Activated T-helper 9 cell treated with anti-CD3 and anti-CD28 coated beads, Interleukin-2, amount 50 U/mL, for 16 hours (primary cell): ENCODE results near the gene SHH.

ENCODE experiments used
- DNase-seq: peaks from one replicate; pipeline ENCODE4 v3.0.0-alpha.2; 2020; ENCODE audit warnings: low read depth

Gene SHH

DNA sequence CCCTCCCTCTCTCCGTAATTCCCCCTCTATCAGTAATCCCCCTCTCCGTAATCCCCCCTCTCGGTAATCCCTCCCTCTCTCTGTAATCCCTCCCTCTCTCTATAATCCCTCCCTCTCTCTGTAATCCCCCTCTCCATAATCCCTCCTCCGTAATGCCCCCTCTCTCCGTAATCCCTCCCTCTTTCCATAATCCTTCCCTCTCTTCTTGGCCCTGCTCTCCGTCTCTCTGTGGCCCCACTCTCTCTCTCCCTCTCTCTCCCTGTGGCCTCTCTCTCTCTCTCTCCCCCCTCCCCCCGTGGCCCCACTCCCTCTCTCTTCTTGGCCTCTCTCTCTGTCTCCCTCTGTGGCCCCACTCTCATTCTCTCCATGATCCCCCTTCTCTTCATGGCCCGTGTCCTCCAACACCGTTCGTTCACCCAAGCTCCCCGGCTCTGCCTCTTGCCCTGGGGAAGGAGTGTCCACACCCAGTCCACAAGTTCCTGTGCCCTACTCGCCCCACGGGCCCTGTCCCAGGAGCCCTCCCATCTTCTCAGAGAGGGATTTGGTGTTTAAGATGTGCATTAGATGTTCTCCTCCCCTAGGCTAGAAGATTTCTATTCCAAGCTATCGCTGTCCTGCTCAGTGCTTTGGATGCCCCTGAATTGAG lies 19.8 kb downstream of the SHH start:
- DNase-seq = no peak

DNA sequence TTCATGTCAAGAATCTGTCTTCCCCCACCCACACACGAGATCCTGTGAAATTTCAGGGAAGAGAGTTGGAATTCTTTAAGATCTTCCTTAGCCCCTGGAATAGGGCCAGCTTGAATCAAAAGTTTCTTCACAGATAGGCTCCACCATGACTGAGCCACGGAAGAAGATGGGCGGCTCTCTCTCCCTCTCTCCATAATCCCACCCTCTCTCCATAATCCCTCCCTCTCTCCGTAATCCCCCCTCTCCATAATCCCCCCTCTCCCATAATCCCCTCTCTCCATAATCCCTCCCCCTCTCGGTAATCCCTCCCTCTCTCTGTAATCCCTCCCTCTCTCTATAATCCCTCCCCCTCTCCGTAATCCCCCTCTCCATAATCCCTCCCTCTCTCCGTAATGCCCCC lies 20.4 kb downstream of the SHH start:
- DNase-seq = no peak

DNA sequence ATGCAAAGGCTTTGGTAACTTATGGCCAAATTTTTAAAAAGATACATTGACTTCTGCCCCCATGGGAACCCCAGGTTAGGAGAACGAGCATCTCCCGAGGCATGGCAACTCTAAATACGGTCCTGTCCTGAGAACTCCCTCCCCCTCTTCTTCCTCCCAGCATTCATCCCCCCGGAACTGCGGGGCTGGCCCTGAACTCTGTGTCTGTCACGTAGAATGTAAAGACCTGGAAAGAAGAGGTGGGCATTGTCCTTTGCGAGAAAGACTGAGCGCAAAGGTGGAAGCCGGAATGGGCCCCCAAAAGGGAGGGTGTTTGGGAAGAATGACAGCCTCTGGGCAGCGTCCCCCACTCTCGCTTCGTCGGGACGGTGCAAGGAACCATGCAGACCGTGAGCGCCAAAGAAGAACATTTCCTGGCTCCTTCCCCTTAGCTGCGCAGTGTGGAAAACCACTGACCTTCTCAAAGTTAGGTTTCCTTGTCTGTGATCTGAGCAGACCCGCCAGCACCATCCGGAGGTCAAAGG lies 21.0 kb downstream of the SHH start:
- no peak for DNase-seq

DNA sequence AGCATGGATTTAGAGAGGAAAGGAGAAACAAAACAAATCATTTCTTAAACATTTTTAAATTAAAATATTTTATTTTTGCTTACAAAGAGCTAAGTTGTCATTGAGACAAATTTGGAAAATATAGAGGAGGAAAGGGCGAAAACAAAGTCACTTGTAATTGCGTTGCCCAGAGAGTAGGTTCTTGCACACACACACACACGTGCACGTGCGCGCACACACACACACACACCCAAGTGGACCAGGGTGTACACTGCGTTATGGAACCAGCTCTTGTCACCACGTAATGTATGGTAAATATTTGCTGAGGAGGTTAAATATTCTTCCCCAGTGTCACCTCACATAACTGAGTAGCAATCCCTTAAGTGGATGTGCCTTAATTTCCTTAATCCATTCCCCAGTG lies 21.6 kb downstream of the SHH start:
- DNase-seq = no peak

DNA sequence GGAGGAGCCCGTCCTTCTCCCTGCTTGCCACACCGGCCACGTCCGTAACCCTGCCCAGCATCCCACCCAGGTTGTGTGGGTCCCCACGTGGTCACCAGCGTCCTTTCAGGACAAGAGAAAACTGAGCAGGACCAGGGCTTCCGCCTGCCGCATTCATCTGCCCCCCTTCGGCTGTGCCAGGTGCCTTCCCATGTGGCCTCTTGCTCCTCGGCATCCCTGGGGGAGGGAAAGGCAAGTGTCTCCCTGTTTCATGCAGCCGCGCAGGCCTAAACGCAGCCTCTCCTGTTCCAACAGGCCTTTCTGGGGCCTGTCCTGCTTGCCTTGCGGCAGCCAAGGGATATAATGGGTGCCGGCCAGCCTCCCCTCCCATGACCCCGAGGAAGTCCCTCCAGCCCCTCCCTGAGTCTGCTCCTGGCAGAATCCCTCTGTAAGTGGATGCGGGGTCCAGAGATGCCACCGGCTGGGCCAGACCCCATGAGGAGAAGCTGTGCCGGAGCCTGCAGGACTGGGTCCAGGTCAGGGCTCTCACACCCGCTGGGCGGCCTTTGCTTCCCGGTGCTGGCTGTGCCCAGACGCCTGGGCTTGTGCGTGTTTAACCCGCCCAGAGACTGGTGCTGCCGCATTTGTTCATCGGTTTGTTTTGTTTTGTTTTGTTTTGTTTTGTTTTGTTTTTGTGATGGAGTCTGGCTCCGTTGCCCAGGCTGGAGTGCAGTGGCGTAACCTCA lies 23.1 kb downstream of the SHH start:
- DNase-seq = no peak

DNA sequence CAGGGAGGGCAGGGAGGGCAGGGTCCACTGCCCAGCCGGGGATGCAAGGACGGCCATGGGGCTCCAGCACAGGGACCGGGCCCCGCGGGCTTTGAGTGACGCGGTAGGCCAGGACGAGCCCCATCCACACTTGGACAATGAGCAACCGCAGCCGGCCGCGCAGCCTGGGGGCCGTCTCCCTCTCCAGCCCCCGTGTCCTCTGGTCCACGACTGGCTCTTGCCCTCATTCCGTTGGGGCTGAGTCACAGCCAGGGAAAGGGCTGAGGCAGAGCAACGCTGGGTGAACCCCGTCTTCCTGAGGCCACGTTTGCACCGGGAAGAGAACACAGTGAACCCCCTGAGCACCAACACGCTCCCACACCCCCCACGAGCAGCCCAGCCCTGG lies 23.7 kb downstream of the SHH start:
- no peak for DNase-seq

DNA sequence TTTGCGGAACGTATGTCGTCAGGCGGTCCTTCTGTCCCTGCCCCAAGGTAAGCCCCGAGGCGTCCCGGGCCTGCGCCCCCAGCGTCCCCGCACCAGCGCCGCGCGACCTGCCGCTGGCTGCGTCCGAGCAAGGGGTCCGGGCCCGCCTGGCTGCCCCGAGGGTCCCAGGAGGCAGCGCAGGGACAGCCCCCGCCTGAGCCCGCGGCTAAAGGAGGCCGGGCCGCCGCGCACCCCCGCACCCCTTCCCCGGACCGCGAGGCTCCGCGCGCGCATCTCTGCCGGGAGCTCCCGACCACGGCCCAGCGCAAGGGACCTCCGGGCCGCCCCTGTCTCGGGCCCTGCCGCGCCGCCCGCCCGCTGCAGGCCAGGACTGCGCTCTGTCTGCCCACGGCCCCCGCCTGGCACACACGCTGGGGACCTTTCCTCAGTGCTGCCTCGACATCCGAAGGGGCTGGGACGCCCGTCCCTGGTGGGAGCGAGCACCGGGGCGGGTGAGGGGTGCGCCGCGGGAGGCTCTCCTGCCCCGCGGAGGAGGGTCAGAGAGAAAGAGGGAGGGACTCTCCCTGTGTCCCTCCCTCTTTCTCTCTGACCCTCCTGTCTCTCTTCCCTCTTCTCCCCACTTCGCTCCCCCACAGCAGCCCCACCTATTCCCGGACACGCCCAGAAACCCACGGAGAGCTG lies 25.0 kb downstream of the SHH start:
- DNase-seq = no peak

DNA sequence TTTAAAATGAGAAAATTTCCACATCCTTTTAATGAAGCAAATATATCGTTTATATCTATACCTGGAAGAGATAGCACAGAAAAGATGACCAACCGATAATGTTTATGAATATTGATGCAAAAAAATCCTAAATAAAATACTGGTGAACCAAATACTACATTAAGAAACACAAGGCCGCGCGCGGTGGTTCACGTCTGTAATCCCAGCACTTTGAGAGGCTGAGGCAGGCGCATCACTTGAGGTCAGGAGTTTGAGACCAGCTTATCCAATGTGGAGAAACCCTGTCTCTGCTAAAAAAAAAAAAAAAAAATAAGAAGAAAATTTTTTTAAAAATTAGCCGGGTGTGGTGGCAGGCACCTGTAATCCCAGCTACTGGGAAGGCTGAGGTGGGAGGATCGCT lies 25.8 kb downstream of the SHH start:
- no peak for DNase-seq

DNA sequence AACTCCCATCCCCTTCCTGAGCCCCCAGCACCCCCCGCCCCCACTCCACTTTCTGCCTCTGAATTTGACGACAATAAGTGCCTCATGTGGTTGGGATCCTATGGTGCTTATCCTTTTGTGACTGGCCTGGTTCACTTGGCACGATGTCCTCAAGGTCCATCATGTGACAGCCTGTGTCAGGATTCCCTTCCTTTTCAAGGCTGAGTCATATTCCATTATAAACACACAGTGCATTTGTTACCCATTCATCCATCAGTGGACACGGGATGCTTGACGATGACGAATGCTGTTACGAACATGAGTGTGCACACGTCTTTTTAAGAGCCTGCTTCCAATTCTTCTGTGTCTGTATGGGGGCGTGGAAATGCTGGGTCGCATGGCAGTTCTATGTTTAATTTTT lies 26.7 kb downstream of the SHH start:
- no peak for DNase-seq

DNA sequence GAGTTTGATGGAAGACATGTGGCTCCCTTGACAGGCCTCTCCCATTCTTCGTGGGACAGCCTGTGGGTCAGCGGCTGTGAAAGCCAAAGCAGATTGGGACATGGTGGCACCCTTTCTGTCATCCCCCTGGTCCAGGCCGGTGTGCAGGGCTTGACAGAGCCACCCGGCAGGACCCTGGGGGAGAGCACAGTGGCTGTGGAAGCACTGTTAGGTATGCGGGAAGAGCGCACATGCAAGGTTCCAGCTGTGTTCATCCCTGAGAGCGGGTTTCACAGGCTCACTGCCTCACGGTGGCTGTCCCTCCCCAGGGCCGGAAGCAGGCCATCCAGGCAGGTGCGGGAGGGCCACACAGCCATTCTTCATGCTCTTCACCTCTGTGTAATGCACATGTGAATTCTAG lies 29.8 kb downstream of the SHH start:
- DNase-seq = no peak

DNA sequence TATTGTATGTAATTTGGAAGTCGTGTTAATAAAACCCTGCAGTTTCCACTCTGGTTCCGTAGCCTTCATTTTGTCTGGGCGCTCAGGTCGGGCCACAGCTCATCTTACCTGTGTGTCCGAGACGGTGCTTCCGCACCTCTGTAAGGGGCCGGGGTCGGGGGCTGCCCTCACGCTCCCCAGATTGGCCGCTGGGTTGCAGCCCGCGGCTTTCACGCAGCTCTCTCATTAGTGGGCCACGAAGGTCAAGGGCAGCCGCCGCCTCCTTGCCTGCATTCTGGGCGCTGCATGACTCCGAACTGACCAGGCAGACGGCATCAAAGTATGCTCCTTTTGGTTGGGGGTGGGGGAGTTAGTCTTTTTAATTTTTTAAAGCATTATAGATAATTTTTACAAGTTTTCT lies 30.8 kb downstream of the SHH start:
- DNase-seq = no peak

DNA sequence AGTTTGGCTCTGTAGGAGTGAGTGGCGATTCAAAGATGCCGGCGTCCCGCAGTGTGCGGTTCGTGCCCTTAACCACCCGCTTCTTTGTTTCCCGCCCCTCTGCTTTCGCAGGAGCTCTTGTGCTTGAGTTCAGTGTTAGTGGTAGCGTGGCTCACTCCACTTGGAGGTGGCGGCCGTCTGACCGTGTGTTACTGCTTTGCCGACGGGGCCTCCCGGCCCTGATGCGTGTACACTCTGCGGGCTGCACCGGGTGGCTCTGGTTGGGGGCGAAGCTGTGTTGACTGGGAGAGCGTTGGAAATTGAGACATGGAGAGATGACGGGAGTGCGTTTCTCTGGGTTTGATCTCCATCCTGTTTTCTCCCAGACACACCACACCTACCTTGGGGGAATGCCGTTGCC lies 31.4 kb downstream of the SHH start:
- DNase-seq = no peak

DNA sequence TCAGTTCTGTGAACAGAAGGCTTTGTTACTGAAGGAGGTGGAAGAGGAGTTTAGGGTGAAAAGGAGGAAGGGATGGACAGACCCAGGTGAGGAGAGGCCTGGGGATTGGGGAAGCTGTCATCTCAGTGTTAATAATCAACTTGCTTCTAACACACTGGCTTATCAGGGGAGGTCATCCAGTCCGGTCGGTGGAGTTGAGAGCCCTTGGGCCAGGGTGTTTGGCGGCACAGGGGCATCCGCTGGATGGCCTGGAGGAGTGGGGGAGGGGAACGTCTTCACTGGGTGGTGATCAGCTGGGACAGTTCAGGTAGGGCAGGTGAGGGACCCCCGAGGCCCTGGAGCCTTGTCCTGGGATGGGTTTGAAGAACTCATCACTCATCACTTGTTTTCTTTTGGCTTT lies 33.9 kb downstream of the SHH start:
- no peak for DNase-seq

DNA sequence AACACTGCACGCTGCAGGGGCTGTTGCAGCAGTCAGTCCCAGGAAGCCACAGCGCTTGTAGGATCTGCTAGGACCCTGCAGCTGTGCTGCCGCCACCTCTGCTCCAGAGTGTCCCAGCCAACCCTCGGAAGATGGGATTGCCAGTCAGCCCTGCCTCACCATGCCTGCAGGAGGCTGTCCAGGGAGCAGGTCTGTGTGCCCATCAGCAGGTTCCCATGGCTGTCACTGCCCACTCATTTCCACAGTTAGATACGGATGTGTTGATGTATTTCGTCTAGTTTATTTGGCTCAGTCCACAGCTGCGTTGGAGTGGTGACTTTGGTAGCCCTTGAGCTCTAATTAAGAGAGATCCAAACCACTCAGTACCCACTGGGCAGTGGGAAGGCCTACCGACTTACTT lies 35.7 kb downstream of the SHH start:
- no peak for DNase-seq

DNA sequence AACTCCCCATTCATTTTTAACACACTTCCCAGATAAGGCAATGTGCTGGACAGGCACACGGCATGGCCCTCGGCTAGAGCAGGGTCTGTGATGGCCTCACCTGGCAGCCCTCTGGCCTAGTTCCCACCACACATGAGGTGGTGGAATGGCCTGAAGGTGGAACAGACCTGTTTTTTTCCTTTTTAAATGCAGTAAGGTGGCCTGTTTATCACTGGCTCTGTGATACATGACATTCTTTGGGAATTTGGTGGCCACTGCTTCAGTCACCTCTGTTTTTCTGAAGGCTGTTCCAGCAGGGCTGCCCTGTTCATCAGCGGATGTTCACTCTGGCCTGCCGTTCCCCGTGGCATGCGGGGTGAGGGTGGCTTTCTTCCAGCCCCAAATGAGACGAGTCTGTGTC lies 36.6 kb downstream of the SHH start:
- DNase-seq = no peak

DNA sequence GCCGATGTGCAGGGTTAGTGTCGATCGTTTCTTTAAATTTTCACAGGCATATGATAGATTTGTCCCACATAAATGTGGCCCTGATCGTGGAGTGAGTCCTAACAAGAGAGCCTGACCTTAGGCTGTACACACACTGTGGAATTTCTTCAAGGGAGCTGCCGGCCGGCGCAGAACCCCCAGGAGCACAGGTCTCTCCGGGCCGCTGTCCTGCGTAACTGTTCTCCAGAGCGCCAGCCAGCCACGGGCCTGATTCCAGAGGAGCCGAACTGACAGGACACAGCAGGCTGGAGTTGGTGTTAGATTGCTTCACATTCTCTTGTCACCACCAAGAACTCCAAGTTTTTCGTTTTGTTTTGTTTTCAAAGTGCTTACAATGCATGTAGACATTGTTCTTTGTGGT lies 37.3 kb downstream of the SHH start:
- DNase-seq = no peak

DNA sequence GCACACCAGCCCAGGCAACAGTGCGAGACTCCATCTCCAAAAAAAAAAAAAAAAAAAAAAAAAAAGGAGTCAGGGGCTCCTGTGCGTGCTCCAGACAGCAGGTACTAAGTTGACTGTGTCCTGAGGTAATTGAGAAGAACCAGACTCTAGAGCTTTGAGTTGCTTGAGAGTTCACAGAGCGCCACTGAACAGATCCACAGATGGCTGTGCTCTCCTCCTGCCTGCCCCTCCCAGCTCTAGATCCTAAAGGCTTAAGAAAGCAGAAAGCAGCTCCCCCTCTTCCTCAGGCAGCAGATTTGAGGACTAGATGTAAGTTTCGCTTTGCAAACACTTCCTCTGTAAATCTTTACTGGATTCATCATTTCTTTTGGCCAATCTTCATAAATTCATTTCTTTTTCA lies 38.7 kb downstream of the SHH start:
- no peak for DNase-seq

DNA sequence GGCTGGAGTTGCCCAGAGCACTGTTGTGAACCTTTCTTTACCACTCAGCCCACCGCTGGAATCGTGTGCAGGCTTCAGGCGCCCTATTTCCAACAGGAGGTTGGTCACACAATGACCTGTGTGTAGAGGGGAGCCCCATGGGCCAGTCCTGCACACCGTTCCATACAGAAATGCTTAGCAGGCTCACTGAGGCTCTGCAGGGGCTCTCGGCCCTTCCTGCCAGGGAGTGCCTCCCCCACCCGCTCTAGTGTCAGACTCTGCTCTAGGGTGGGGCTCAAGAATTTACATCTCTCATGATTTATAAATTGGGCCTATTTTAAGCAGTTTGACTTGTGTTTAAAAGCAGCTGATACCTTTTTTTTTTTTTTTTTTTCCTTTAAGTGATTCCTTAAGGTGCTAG lies 42.0 kb downstream of the SHH start:
- no peak for DNase-seq

DNA sequence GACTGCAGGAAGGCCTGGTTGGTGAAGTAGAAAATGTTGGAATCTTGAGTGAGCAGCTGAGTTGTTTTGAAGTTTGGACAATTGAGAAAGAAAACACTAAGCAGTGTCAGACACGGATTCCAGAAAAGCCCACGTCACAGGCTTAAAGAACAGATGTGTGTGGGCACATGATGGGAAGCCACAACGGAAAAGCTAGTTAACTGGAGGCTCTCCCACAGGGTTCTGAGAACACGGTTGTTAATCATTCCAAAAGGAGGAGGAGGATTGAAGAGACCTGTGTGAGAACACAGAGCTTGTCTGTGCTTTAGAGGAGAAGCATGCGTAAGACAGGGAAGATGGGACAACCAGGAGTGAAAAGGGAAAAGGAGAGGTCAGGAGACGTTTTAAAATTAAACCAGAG lies 42.6 kb downstream of the SHH start:
- no peak for DNase-seq

DNA sequence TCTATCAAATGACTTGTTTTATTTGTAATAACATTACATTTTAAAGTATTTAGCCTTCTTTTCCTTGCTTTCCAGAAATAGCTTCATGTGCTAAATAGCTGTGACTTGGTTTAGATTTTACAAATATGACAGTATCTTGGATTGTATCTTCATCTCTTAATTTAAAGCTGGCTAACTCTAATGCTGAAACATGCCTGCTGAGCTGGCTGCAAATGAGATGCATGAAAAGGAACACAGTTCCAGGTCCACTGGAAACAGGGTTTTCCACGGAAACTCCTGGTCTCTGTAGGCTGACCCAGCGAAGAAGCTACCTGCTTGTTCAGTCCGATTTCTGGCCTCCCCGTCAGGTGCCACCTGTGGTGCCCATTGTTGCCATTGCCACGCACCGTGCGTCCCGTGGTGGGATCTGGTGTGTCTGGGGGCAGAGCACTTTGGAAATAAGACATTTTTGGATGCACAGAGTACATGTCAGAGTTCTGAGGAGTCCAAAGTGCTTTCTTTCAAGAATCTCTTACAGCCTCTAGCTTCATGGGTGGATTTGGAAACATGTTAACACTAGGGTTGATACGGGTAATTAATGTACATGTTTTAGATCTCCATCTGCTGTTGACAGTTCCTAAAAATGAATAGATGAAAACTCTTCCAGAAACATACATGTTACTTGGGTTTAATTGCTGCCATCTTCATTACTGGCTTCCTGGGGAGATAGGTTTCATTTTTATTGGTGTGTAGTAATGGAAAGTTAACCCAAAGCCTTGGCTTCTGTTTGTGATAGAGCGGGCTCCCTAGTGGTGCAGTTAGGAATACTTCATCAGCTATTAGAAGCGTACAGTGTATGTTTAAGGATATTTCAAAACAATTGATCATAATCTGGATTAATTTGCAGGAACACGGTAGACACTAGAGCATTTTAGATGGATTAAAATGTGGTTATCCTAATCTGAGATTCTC lies 45.0 kb downstream of the SHH start:
- DNase-seq = no peak

DNA sequence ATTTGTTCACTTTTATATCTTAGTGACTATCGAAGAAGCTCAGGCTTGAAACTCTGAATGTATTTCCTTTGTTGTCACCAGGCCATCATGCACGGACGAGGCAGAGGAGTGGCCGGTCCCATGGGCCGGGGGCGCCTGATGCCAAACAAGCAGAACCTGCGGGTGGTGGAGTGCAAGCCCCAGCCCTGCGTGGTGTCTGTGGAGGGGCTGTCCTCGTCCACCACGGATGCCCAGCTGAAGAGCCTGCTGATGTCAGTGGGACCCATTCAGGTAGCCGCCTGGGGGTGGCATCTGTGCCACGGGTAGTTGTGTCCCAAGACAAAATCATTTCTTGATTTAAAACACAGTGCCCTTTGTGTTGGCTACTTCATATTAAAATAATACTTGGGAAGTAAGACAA lies 45.9 kb downstream of the SHH start:
- DNase-seq = no peak

DNA sequence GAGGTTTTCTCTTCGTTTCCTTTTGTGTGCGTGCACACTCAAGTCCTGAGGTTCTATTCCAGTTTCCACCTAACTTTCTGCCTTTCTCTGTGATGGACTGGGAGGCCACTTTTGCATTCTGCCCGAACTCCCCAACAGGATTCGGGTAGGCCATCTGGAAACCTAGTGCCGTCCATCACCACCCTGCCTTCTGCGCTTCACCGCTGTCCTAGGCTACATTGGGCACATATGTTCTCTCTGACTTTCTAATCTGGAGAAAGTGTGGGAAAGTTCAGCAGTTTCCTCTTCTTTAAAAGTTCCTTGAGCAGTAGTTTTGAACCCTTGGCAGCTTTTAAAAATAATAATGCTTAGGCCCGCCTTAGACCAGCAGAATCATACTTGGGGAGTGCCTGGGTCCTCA lies 46.8 kb downstream of the SHH start:
- DNase-seq = no peak
